Tibial nerve (tissue), 4 donors: ENCODE data around the gene RSAD1. TPM values are rescaled to one million over a fixed set of nuclear protein-coding genes. Genes with fewer than 3 reads are reported as not detected.
A peak's percentile ranks its signal among the peaks of the same experiment; 100 is the strongest.

ENCODE experiments used
- DNase-seq, 2 donors: peaks; one replicate each; pipeline ENCODE4 v3.0.0-alpha.2; 2019; ENCODE audit warnings: low spot score in 2 of 2
- H3K27ac ChIP-seq, 4 donors: fragments of 200-600 bp; sonication (generic) in 3 of 4; one replicate each; pipeline ENCODE4 v1.5.1; 2017 to 2019; ENCODE audit warnings: mild to moderate bottlenecking in 1 of 4
- H3K27me3 ChIP-seq, 2 donors: fragments of 200-600 bp; sonication (generic) in 1 of 2; one replicate each; pipeline versions ENCODE4 v1.5.1 to v1.6.0; 2017 to 2019
- H3K36me3 ChIP-seq, 3 donors: fragments of 200-600 bp; sonication (generic); one replicate each; pipeline ENCODE4 v1.5.1; 2018 to 2019
- H3K4me1 ChIP-seq, 4 donors: fragments of 200-600 bp; sonication (generic) in 3 of 4; one replicate each; pipeline ENCODE4 v1.5.1; 2017 to 2019
- H3K4me3 ChIP-seq, 4 donors: fragments of 200-600 bp; sonication (generic) in 3 of 4; one replicate each; pipeline ENCODE4 v1.5.1; 2017 to 2019; ENCODE audit warnings: mild to moderate bottlenecking in 1 of 4, moderate library complexity in 1 of 4
- H3K9me3 ChIP-seq, 4 donors: fragments of 200-600 bp; sonication (generic) in 3 of 4; one replicate each; pipeline ENCODE4 v1.5.1; 2017 to 2019
- EP300 ChIP-seq, 2 donors: sonication (generic); formaldehyde crosslinking; IDR thresholded peaks; one replicate each; pipeline ENCODE4 v1.6.1; 2017; ENCODE audit warnings: antibody characterized with exemption in 2 of 2, mild to moderate bottlenecking in 1 of 2
- POLR2A ChIP-seq, 2 donors: fragments of 450-650 bp; IDR thresholded peaks; one replicate each; pipeline ENCODE4 v1.6.1; 2017; ENCODE audit warnings: antibody characterized with exemption in 2 of 2, mild to moderate bottlenecking in 2 of 2, moderate library complexity in 2 of 2
- WGBS, 2 donors: methylation state at CpG; one replicate each; pipeline ENCODE4 v1.1.5; 2018; 5-methylcytosine and 5-hydroxymethylcytosine counted together
- total RNA-seq, 4 donors: library from RNA; depleted of rRNA; stranded (reverse); fragments of >200 nt; gene quantifications; one replicate each; pipeline ENCODE4 v1.1.0, GENCODE V29; 2016
- TF ChIP-seq, protein P1 (sequence below), 5 experiments: fragments of 200-600 bp in 3 of 5; fragments of 450-650 bp in 2 of 5; sonication (generic) in 3 of 5; IDR thresholded peaks; one replicate each; pipeline ENCODE4 v1.5.1; 2016 to 2019; ENCODE audit warnings: antibody characterized with exemption in 5 of 5, mild to moderate bottlenecking in 3 of 5, moderate library complexity in 2 of 5

Gene RSAD1
- total RNA-seq, 4 donors from 2014 or later: 30.8 to 61.8 (median 32.9) TPM

DNA sequence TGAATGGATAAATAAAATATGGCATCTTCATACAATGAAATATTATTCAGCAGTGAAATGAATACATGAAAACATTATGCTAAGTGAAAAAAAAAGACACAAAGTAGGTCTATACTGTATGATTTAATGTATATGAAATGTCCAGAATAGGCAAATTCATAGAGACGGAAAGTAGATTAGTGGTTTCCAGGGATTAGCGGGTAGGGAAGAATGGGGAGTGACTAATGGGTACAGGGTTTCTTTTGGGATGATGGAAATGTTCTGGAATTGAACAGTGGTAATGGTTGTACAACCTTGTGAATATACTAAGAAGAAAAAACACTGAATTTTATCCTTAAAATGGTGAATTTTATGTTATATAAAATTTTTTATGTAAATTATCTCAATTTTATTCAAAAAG is 21.1 kb downstream of the RSAD1 start:
- Histone ChIP-seq H3K4me3 (no peak overlapping the region), H3K27me3 (no peaks in the 10 kb centered on the region), H3K27ac (no peak overlapping the region), H3K36me3 (no peaks in the 10 kb centered on the region), H3K4me1 (no peaks in the 10 kb centered on the region), H3K9me3 (no peaks in the 10 kb centered on the region)
- 88 to 94% methylated on average over 2 of the region's 2 CpGs for WGBS, 2 donors
- DNase-seq: no peak
- TF ChIP-seq, protein P1, sequence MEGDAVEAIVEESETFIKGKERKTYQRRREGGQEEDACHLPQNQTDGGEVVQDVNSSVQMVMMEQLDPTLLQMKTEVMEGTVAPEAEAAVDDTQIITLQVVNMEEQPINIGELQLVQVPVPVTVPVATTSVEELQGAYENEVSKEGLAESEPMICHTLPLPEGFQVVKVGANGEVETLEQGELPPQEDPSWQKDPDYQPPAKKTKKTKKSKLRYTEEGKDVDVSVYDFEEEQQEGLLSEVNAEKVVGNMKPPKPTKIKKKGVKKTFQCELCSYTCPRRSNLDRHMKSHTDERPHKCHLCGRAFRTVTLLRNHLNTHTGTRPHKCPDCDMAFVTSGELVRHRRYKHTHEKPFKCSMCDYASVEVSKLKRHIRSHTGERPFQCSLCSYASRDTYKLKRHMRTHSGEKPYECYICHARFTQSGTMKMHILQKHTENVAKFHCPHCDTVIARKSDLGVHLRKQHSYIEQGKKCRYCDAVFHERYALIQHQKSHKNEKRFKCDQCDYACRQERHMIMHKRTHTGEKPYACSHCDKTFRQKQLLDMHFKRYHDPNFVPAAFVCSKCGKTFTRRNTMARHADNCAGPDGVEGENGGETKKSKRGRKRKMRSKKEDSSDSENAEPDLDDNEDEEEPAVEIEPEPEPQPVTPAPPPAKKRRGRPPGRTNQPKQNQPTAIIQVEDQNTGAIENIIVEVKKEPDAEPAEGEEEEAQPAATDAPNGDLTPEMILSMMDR (IDR thresholded peaks at IDR 0.05): no peak
- no peak for TF ChIP-seq EP300 (IDR thresholded peaks at IDR 0.05)
- no peak for TF ChIP-seq POLR2A (IDR thresholded peaks at IDR 0.05)

GRCh38 chr17:50501054-50501453 is 22.4 kb downstream of the RSAD1 start:
- Histone ChIP-seq H3K36me3 (no peaks in the 10 kb centered on the region), H3K27ac (no peak overlapping the region), H3K4me3 (no peak overlapping the region), H3K27me3 (no peaks in the 10 kb centered on the region), H3K4me1 (no peaks in the 10 kb centered on the region), H3K9me3 (no peaks in the 10 kb centered on the region)
- DNase-seq: peak in 1 of 2 donors; percentile 66
- TF ChIP-seq, protein P1 (IDR thresholded peaks at IDR 0.05): peak in 3 of 5 experiments; percentile 13 to 18 (median 17)
- TF ChIP-seq EP300 (IDR thresholded peaks at IDR 0.05) (no peak), POLR2A (IDR thresholded peaks at IDR 0.05) (no peak)
- 34 to 40% methylated on average over 5 of the region's 5 CpGs for WGBS, 2 donors

- no peaks in the 10 kb centered on the region for H3K27me3 ChIP-seq
- 83 to 90% methylated on average over 8 of the region's 9 CpGs for WGBS, 2 donors
- H3K9me3 ChIP-seq: no peaks in the 10 kb centered on the region
- H3K36me3 ChIP-seq: no peaks in the 10 kb centered on the region
- no peak overlapping the region for H3K27ac ChIP-seq
- no peaks in the 10 kb centered on the region for H3K4me1 ChIP-seq
- DNase-seq: no peak
- TF ChIP-seq, protein P1 (IDR thresholded peaks at IDR 0.05): no peak
- TF ChIP-seq EP300 (IDR thresholded peaks at IDR 0.05) (no peak), POLR2A (IDR thresholded peaks at IDR 0.05) (no peak)
- H3K4me3 ChIP-seq: no peak overlapping the region
Observed at GRCh38 chr17:50502301-50502990, 23.8 kb downstream of the RSAD1 start.

- Histone ChIP-seq H3K4me3 (no peak overlapping the region), H3K27ac (peak overlapping the region in 1 of 4 donors; percentile 28), H3K27me3 (no peaks in the 10 kb centered on the region), H3K9me3 (no peaks in the 10 kb centered on the region), H3K4me1 (peaks cover 0 to 19% (median 8%) of the 10 kb centered on the region in 4 donors), H3K36me3 (no peaks in the 10 kb centered on the region)
- WGBS, 2 donors: 73 to 78% methylated on average over 7 of the region's 7 CpGs
- no peak for DNase-seq
- TF ChIP-seq POLR2A (IDR thresholded peaks at IDR 0.05) (no peak), EP300 (IDR thresholded peaks at IDR 0.05) (no peak)
- TF ChIP-seq, protein P1 (IDR thresholded peaks at IDR 0.05): no peak
Observed at GRCh38 chr17:50505591-50506130, 27.0 kb downstream of the RSAD1 start.

DNA sequence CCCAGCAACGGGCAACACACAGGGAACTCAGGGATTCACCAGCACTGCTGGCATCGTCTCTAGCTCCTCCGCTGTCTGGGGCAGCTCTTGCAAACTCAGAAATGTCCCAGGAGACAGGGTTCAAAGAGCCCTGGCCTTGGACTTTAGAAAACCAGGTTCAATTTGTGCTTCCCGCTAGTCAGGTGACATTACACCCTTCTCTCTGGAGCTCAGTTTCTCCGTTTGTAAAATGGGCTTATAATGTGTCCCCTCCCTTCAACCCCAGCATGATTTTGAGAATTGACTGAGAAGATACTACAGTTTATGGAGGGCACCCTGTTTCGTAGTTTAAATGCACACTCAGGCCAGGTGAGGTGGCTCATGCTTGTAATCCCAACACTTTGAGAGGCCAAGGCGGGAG is 27.6 kb downstream of the RSAD1 start:
- WGBS, 2 donors: 77 to 80% methylated on average over 7 of the region's 7 CpGs
- no peak for TF ChIP-seq POLR2A (IDR thresholded peaks at IDR 0.05)
- no peak for TF ChIP-seq EP300 (IDR thresholded peaks at IDR 0.05)
- TF ChIP-seq, protein P1 (IDR thresholded peaks at IDR 0.05): no peak
- Histone ChIP-seq H3K9me3 (no peaks in the 10 kb centered on the region), H3K27me3 (no peaks in the 10 kb centered on the region), H3K36me3 (no peaks in the 10 kb centered on the region), H3K4me3 (no peak overlapping the region), H3K27ac (no peak overlapping the region), H3K4me1 (peaks cover 0 to 25% (median 8%) of the 10 kb centered on the region in 4 donors)
- DNase-seq: no peak
